IMR-90 (cell line): ENCODE results near the gene SNX25. TPM values are rescaled to one million over a fixed set of nuclear protein-coding genes. Genes with fewer than 3 reads are reported as not detected.

Source experiments
- ATAC-seq: fragments of 200-7000 bp; cut with Tn5 transposase; 2 replicates; pipeline ENCODE4 v1.9.1; 2020; ENCODE audit warnings: low read depth, mild to moderate bottlenecking, moderate library complexity
- BruUV-seq: library from RNA; stranded (reverse); fragments of 400-500 nt; replicated peaks from 2 replicates; lab custom pipeline; 2021; lab: Mats Ljungman, UMichigan
- CTCF ChIA-PET: fragments of 300-600 bp; formaldehyde crosslinking; extraction: SDS; loops from one replicate; lab custom pipeline; 2021; ENCODE audit warnings: antibody characterized with exemption; lab: Yijun Ruan, JAX
- POLR2A ChIA-PET: fragments of 300-600 bp; sonication (Branson Sonifier 250); formaldehyde crosslinking; loops from one replicate; lab custom pipeline; 2022; ENCODE audit warnings: antibody characterized with exemption; ENCODE audit not compliant: unreplicated experiment; lab: Charles Lee
- DNase-seq: peaks from one replicate; pipeline ENCODE4 v3.0.0; 2013
- H2AFZ ChIP-seq: replicated peaks from 2 replicates; pipeline ENCODE3; 2013; ENCODE audit warnings: low read length, mild to moderate bottlenecking; ENCODE audit not compliant: poor library complexity
- H2AK5ac ChIP-seq: 2 replicates; pipeline ENCODE4 v1.6.1; 2013; ENCODE audit warnings: low read depth, low read length, inconsistent platforms
- H2AK9ac ChIP-seq: replicated peaks from 2 replicates; pipeline ENCODE3; 2013; ENCODE audit warnings: mild to moderate bottlenecking, low read depth, low read length, moderate library complexity; ENCODE audit not compliant: poor library complexity
- H2BK120ac ChIP-seq: 2 replicates; pipeline ENCODE4 v1.6.1; 2013; ENCODE audit warnings: low read depth, low read length, inconsistent platforms
- H2BK15ac ChIP-seq: 3 replicates; pipeline ENCODE4 v1.6.1; 2013; ENCODE audit warnings: low read depth, low read length, inconsistent platforms
- H2BK20ac ChIP-seq: 2 replicates; pipeline ENCODE4 v1.6.1; 2013; ENCODE audit warnings: low read depth, mild to moderate bottlenecking, inconsistent platforms, low read length, moderate library complexity
- H2BK5ac ChIP-seq: 2 replicates; pipeline ENCODE4 v1.6.1; 2013; ENCODE audit warnings: mild to moderate bottlenecking, low read depth, low read length, inconsistent platforms; ENCODE audit not compliant: poor library complexity, severe bottlenecking
- H3K14ac ChIP-seq: replicated peaks from 2 replicates; pipeline ENCODE4 v1.6.1; 2013; ENCODE audit warnings: low read depth, low read length, inconsistent platforms
- H3K18ac ChIP-seq: 2 replicates; pipeline ENCODE4 v1.6.1; 2013; ENCODE audit warnings: low read depth, low read length, control low read depth
- H3K23ac ChIP-seq: 2 replicates; pipeline ENCODE4 v1.6.1; 2013; ENCODE audit warnings: low read depth, low read length, inconsistent platforms
- H3K27ac ChIP-seq: 2 replicates; pipeline ENCODE4 v1.5.1; 2013; ENCODE audit warnings: mild to moderate bottlenecking, control low read depth, low read length; ENCODE audit not compliant: insufficient read depth
- H3K27me3 ChIP-seq: 2 replicates; pipeline ENCODE4 v1.6.1; 2013; ENCODE audit warnings: low read length; ENCODE audit not compliant: control insufficient read depth, insufficient read depth
- H3K36me3 ChIP-seq: 2 replicates; pipeline ENCODE4 v1.6.1; 2013; ENCODE audit warnings: low read length, mixed read lengths; ENCODE audit not compliant: control insufficient read depth, insufficient read depth
- H3K4ac ChIP-seq: 2 replicates; pipeline ENCODE4 v1.6.1; 2013; ENCODE audit warnings: low read depth, low read length, inconsistent platforms
- H3K4me1 ChIP-seq: 2 replicates; pipeline ENCODE4 v1.6.1; 2013; ENCODE audit warnings: low read length, mixed read lengths; ENCODE audit not compliant: control insufficient read depth, insufficient read depth
- H3K4me2 ChIP-seq: 2 replicates; pipeline ENCODE4 v1.6.1; 2013; ENCODE audit warnings: low read depth, mild to moderate bottlenecking, control low read depth, low read length, moderate library complexity
- H3K4me3 ChIP-seq: 2 replicates; pipeline ENCODE4 v1.5.1; 2013; ENCODE audit warnings: low read depth, mild to moderate bottlenecking, control low read depth, low read length, moderate library complexity; ENCODE audit not compliant: insufficient read depth
- H3K56ac ChIP-seq: 2 replicates; pipeline ENCODE4 v1.6.1; 2013; ENCODE audit warnings: low read length, inconsistent platforms; ENCODE audit not compliant: insufficient read depth; ENCODE audit errors: extremely low read depth
- H3K79me1 ChIP-seq, 2 experiments: 2 replicates each; pipeline ENCODE4 v1.6.1; 2013; ENCODE audit warnings: low read length in 2 of 2, inconsistent platforms in 1 of 2, low read depth in 1 of 2
- H3K9ac ChIP-seq: 2 replicates; pipeline ENCODE4 v1.6.1; 2013; ENCODE audit warnings: low read depth, low read length, control low read depth
- H3K9me1 ChIP-seq: 2 replicates; pipeline ENCODE4 v1.6.1; 2013; ENCODE audit warnings: low read length, inconsistent platforms; ENCODE audit not compliant: insufficient read depth
- H3K9me3 ChIP-seq: 2 replicates; pipeline ENCODE4 v1.6.1; 2013; ENCODE audit warnings: low read length; ENCODE audit not compliant: control insufficient read depth, insufficient read depth
- H4K20me1 ChIP-seq: 2 replicates; pipeline ENCODE4 v1.6.1; 2013; ENCODE audit warnings: low read length, inconsistent platforms; ENCODE audit not compliant: insufficient read depth
- H4K5ac ChIP-seq: 2 replicates; pipeline ENCODE4 v1.6.1; 2013; ENCODE audit warnings: mild to moderate bottlenecking, low read depth, low read length, control low read depth
- H4K8ac ChIP-seq, 2 experiments: 2 replicates each; pipeline ENCODE4 v1.6.1; 2013; ENCODE audit warnings: low read depth in 2 of 2, low read length in 2 of 2, control low read depth in 1 of 2, inconsistent platforms in 1 of 2
- H4K91ac ChIP-seq: 2 replicates; pipeline ENCODE4 v1.6.1; 2013; ENCODE audit warnings: low read depth, low read length, inconsistent platforms; ENCODE audit not compliant: insufficient read depth
- BHLHE40 ChIP-seq: fragments of 150-350 bp; IDR thresholded peaks from 2 replicates; pipeline ENCODE4 v1.6.1; 2016; ENCODE audit warnings: mild to moderate bottlenecking, low read depth, low read length
- CEBPB ChIP-seq: IDR thresholded peaks from 2 replicates; pipeline ENCODE4 v1.6.1; 2012; ENCODE audit warnings: low read depth, low read length, improper control_type of control experiment
- CHD1 ChIP-seq: IDR thresholded peaks from 2 replicates; pipeline ENCODE4 v1.6.1; 2012; ENCODE audit warnings: low read depth, low read length, improper control_type of control experiment
- FOS ChIP-seq: fragments of 150-350 bp; IDR thresholded peaks from 2 replicates; pipeline ENCODE4 v1.6.1; 2016; ENCODE audit warnings: low read depth, low read length
- MAFK ChIP-seq: IDR thresholded peaks from 2 replicates; pipeline ENCODE4 v1.6.1; 2012; ENCODE audit warnings: low read depth, low read length, improper control_type of control experiment
- MAZ ChIP-seq: IDR thresholded peaks from 2 replicates; pipeline ENCODE4 v1.6.1; 2012; ENCODE audit warnings: low read depth, mild to moderate bottlenecking, low read length, improper control_type of control experiment, moderate library complexity, borderline replicate concordance
- MXI1 ChIP-seq: IDR thresholded peaks from 2 replicates; pipeline ENCODE4 v1.6.1; 2012; ENCODE audit warnings: low read depth, mild to moderate bottlenecking, low read length, moderate library complexity, borderline replicate concordance
- NFE2L2 ChIP-seq: fragments of 150-350 bp; IDR thresholded peaks from 2 replicates; pipeline ENCODE4 v1.6.1; 2016; ENCODE audit warnings: low read depth, mild to moderate bottlenecking, low read length
- POLR2A ChIP-seq: IDR thresholded peaks from 2 replicates; pipeline ENCODE4 v1.6.1; 2012; ENCODE audit warnings: mild to moderate bottlenecking, low read depth, low read length
- RAD21 ChIP-seq: IDR thresholded peaks from 2 replicates; pipeline ENCODE4 v1.6.1; 2012; ENCODE audit warnings: low read length, improper control_type of control experiment
- RCOR1 ChIP-seq: IDR thresholded peaks from 2 replicates; pipeline ENCODE4 v1.6.1; 2012; ENCODE audit warnings: mild to moderate bottlenecking, low read length, improper control_type of control experiment; ENCODE audit not compliant: insufficient replicate concordance
- RFX5 ChIP-seq: IDR thresholded peaks from 2 replicates; pipeline ENCODE4 v1.8.0; 2012; ENCODE audit warnings: low read depth, mild to moderate bottlenecking, low read length, moderate library complexity
- SMC3 ChIP-seq: fragments of 150-350 bp; IDR thresholded peaks from 2 replicates; pipeline ENCODE4 v1.6.1; 2016; ENCODE audit warnings: low read depth, mild to moderate bottlenecking, antibody characterized with exemption, low read length, moderate library complexity
- USF2 ChIP-seq: fragments of 150-350 bp; IDR thresholded peaks from 2 replicates; pipeline ENCODE4 v1.6.1; 2017; ENCODE audit warnings: mild to moderate bottlenecking, antibody characterized with exemption, low read length, low read depth
- WGBS, 2 experiments: methylation state at CpG; one replicate each; pipeline versions ENCODE4 v1.1.5 to v1.1.7; 2013; ENCODE audit warnings: missing lambda C conversion rate in 2 of 2; ENCODE audit not compliant: insufficient read length in 1 of 2; ENCODE audit errors: extremely low coverage in 2 of 2; 5-methylcytosine and 5-hydroxymethylcytosine counted together
- dilution Hi-C: fragments of 300-500 bp; cut with HindIII; formaldehyde crosslinking; loops from one replicate; pipeline ENCODE4 v1.14.3; 2018; ENCODE audit warnings: low sequenced_read_pairs; ENCODE audit not compliant: unreplicated experiment
- in situ Hi-C: fragments of 300-500 bp; cut with MboI; formaldehyde crosslinking; loops from 3 replicates; pipeline ENCODE4 v1.14.3; 2019; ENCODE audit warnings: low sequenced_read_pairs, inconsistent platforms, mixed read lengths
- intact Hi-C: fragments of 100-400 bp; cut with micrococcal nuclease; formaldehyde crosslinking; loops from 2 replicates; pipeline ENCODE4 v1.10.0; 2022
- polyA plus RNA-seq, 3 experiments: library from polyadenylated mRNA; depleted of rRNA; stranded (reverse); fragments of >200 nt; gene quantifications; 2 replicates each; pipeline ENCODE4 v1.2.3, GENCODE V29; 2012; ENCODE audit warnings: low replicate concordance in 1 of 3
- total RNA-seq: library from RNA; depleted of rRNA; stranded (reverse); fragments of >200 nt; gene quantifications from 2 replicates; pipeline ENCODE4 v1.2.3, GENCODE V29; 2012
- TF ChIP-seq, protein P1 (sequence below): fragments of 150-350 bp; IDR thresholded peaks from 2 replicates; pipeline ENCODE4 v1.6.1; 2016; ENCODE audit warnings: low read depth, mild to moderate bottlenecking, low read length, moderate library complexity, borderline replicate concordance
- TF ChIP-seq, protein P2 (sequence below): conservative IDR thresholded peaks from 2 replicates; pipeline ENCODE4 v1.5.1; 2012; ENCODE audit warnings: mild to moderate bottlenecking, low read depth, low read length, improper control_type of control experiment

SNX25 gene
- total and polyA plus RNA-seq, 2 of the 4 experiments (the other 2 are of a cell fraction), result 11.4 to 28.3 TPM

- no peak overlapping the region for H3K14ac ChIP-seq
- no TSS peak for BruUV-seq
- TF ChIP-seq MAFK, result no peak
- TF ChIP-seq MXI1, result no peak
- no peak for TF ChIP-seq MAZ
- TF ChIP-seq BHLHE40, result no peak
- TF ChIP-seq RAD21, result no peak
- TF ChIP-seq FOS, result no peak
- TF ChIP-seq SMC3, result no peak
- TF ChIP-seq RCOR1, result no peak
- TF ChIP-seq, protein P1, sequence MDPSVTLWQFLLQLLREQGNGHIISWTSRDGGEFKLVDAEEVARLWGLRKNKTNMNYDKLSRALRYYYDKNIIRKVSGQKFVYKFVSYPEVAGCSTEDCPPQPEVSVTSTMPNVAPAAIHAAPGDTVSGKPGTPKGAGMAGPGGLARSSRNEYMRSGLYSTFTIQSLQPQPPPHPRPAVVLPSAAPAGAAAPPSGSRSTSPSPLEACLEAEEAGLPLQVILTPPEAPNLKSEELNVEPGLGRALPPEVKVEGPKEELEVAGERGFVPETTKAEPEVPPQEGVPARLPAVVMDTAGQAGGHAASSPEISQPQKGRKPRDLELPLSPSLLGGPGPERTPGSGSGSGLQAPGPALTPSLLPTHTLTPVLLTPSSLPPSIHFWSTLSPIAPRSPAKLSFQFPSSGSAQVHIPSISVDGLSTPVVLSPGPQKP, result no peak
- TF ChIP-seq RFX5, result no peak
- TF ChIP-seq, protein P2, sequence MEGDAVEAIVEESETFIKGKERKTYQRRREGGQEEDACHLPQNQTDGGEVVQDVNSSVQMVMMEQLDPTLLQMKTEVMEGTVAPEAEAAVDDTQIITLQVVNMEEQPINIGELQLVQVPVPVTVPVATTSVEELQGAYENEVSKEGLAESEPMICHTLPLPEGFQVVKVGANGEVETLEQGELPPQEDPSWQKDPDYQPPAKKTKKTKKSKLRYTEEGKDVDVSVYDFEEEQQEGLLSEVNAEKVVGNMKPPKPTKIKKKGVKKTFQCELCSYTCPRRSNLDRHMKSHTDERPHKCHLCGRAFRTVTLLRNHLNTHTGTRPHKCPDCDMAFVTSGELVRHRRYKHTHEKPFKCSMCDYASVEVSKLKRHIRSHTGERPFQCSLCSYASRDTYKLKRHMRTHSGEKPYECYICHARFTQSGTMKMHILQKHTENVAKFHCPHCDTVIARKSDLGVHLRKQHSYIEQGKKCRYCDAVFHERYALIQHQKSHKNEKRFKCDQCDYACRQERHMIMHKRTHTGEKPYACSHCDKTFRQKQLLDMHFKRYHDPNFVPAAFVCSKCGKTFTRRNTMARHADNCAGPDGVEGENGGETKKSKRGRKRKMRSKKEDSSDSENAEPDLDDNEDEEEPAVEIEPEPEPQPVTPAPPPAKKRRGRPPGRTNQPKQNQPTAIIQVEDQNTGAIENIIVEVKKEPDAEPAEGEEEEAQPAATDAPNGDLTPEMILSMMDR, result no peak
- TF ChIP-seq CHD1, result no peak
- TF ChIP-seq CEBPB, result no peak
- TF ChIP-seq USF2, result no peak
- no peak for TF ChIP-seq NFE2L2
- TF ChIP-seq POLR2A, result no peak
- no peak overlapping the region for H2BK5ac ChIP-seq
- no peaks in the 10 kb centered on the region for H3K9me3 ChIP-seq
- intact Hi-C loops (no loop called here), in situ Hi-C loops (no loop called here), dilution Hi-C loops (no loop called here)
- no peak overlapping the region for H3K56ac ChIP-seq
- H3K18ac ChIP-seq, result no peak overlapping the region
- H4K8ac ChIP-seq, result 0 out of 4 replicates have a peak overlapping the region, but pooled peaks of 1 of the 2 experiments have one; percentile 20
- no peak overlapping the region for H2AK5ac ChIP-seq
- no peak overlapping the region for H2AFZ ChIP-seq
- no peak for ATAC-seq
- H3K4me1 ChIP-seq, result peaks cover 5% of the 10 kb centered on the region
- H2AK9ac ChIP-seq, result no peak overlapping the region
- H3K4ac ChIP-seq, result no peak overlapping the region
- H3K9me1 ChIP-seq, result peaks cover 10% of the 10 kb centered on the region
- H2BK20ac ChIP-seq, result no peak overlapping the region
- peaks cover 5% of the 10 kb centered on the region; the same call in 1 of the 2 replicates for H4K20me1 ChIP-seq
- CTCF ChIA-PET, result interaction anchor here (0.5 to 0.9 kb wide), 3 partner anchors 28 to 60 kb away, joined by 3 to 7 read pairs (median 6); no protein-coding TSS in a partner anchor
- no peak overlapping the region for H4K91ac ChIP-seq
- H3K23ac ChIP-seq, result no peak overlapping the region
- H3K9ac ChIP-seq, result no peak overlapping the region
- H3K27me3 ChIP-seq, result no peaks in the 10 kb centered on the region
- H2BK15ac ChIP-seq, result no peak overlapping the region
- POLR2A ChIA-PET, result interaction anchor here (0.7 kb wide), 1 partner anchor 21 kb away, joined by 8 read pairs; no protein-coding TSS in a partner anchor
- H2BK120ac ChIP-seq, result no peak overlapping the region; the same call in 1 of the 2 replicates
- H3K27ac ChIP-seq, result no peak overlapping the region
- peaks cover 21 to 23% of the 10 kb centered on the region in 2 experiments for H3K79me1 ChIP-seq
- H3K4me3 ChIP-seq, result no peak overlapping the region
- no CpG with 5 or more reads among the region's 3 CpGs for WGBS, 2 experiments
- peaks cover 2% of the 10 kb centered on the region; the same call in 1 of the 2 replicates for H3K36me3 ChIP-seq
- DNase-seq, result no peak
- no peak overlapping the region for H3K4me2 ChIP-seq
- no peak overlapping the region for H4K5ac ChIP-seq
Observed at GRCh38 chr4:185257086-185257485, 47.7 kb downstream of the SNX25 start.
